ENCODE data around the gene SULT1A1. TPM values are rescaled to one million over a fixed set of nuclear protein-coding genes. Genes with fewer than 3 reads are reported as not detected.
"Not testable (repeated sequence)": the region's sequence is repeated elsewhere in the genome, so short reads cannot be mapped to it uniquely, and the experiment has no call there.

SULT1A1 gene
- total and polyA plus RNA-seq, 2 of the 13 experiments (the other 11 are each of a cell fraction or from before 2014, with no cell fraction given) = 114 to 147 TPM

DNA sequence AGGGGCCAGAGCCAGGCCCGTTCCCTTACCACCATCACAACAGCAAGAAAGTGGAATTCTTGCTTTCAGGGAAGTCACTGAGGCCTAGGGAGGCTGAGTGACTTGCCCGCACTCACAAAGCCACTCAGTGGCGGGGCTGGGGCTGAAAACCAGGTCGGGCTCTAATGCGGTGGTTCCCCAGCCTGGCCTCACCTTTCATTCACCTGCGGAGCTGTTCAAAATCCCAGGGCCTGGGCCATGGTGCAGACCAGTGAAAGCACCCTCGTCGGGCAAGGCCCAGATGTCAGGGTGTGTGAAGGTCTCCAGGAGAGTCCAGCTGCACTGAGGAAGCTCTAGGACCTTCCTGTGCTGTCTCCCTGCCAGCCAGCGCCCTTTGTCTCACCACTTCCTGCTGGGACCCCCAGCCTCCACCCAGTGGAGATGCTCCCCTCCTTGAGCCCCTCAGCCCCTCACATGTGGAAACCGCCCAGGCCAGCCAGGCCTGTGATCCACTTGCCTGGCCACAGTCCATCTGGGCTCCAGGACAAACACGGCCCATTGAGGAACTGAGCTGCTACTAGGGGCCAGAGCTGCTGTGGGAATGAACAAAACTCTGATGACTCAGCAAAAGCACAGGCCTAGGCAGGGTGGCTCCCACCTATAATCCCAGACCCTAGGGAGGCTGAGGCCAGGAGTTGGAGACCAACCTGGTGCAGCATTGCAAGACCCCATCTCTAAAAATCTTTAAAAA is 812 bp downstream of the SULT1A1 start (continued):
- TF ChIP-seq, protein P1, sequence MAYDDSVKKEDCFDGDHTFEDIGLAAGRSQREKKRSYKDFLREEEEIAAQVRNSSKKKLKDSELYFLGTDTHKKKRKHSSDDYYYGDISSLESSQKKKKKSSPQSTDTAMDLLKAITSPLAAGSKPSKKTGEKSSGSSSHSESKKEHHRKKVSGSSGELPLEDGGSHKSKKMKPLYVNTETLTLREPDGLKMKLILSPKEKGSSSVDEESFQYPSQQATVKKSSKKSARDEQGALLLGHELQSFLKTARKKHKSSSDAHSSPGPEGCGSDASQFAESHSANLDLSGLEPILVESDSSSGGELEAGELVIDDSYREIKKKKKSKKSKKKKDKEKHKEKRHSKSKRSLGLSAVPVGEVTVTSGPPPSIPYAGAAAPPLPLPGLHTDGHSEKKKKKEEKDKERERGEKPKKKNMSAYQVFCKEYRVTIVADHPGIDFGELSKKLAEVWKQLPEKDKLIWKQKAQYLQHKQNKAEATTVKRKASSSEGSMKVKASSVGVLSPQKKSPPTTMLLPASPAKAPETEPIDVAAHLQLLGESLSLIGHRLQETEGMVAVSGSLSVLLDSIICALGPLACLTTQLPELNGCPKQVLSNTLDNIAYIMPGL (CRISPR knock-in tag; IDR thresholded peaks at IDR 0.05; ENCODE audit: borderline replicate concordance in 1 of 2, low read depth in 1 of 2) = 0 out of 4 replicates have a peak, but pooled peaks of 1 of the 2 experiments have one; percentile 3
- peak; percentile 93 for TF ChIP-seq ZNF121 (CRISPR knock-in tag; IDR thresholded peaks at IDR 0.05)

DNA sequence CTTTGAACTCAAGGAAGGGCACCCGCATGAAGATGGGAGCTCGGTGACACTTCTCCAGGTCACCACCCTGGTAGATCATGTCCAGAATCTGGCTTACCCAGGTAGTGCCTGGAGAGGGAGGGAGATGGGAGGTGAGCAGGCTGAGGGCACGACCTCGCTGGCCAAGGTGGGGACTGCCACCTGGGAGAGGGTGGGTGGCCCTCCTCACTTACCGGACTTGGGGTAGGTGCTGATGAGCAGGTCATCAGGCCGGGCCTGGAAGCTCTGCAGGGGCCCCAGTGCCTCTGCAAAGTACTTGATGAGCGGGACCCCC is 1.4 kb downstream of the SULT1A1 start:
- DNase-seq (ENCODE audit: low spot score); H3K9me3 ChIP-seq (ENCODE audit: low read length); H3K27ac ChIP-seq (ENCODE audit: extremely low read length, insufficient read depth, low read length); FAIRE-seq; ATAC-seq; H4K20me1 ChIP-seq (ENCODE audit: insufficient read depth, low read length); H3K9ac ChIP-seq (ENCODE audit: insufficient read depth, low read depth, low read length); H3K27me3 ChIP-seq (ENCODE audit: control insufficient read depth in 1 of 2, insufficient read depth in 2 of 2, low read length in 2 of 2); in situ Hi-C loops (cut with HindIII; ENCODE audit: extremely low pct_ligation_motif_present, low pct_unique_long_range_greater_than_20kb); H2AFZ ChIP-seq (ENCODE audit: low read length); BruUV-seq (replicated peaks); intact Hi-C loops (cut with micrococcal nuclease; ENCODE audit: unreplicated experiment); CTCF ChIA-PET (ENCODE audit: low intra/inter-chr PET ratio, low total read pairs): not testable (repeated sequence)
- Histone ChIP-seq H3K36me3 (replicated peaks in 1 of 2; ENCODE audit: control insufficient read depth in 1 of 2, insufficient read depth in 2 of 2, low read length in 2 of 2) (peaks cover 0 to 17% of the 10 kb centered on the region in 2 experiments; a peak in 4 of 5 replicates), H3K4me3 (replicated peaks in 1 of 3; ENCODE audit: insufficient read depth in 1 of 3, low read depth in 2 of 3, low read length in 3 of 3) (peak overlapping the region in 1 of 3 experiments; percentile 90; a peak in 1 of 6 replicates), H3K4me1 (ENCODE audit: insufficient read depth, low read length) (peaks cover 39% of the 10 kb centered on the region), H3K4me2 (ENCODE audit: low read depth, low read length) (peak overlapping the region; percentile 99), H3K79me2 (ENCODE audit: insufficient read depth, low read length) (peaks cover 12% of the 10 kb centered on the region)
- WGBS (ENCODE audit: low lambda C conversion rate) = 90% methylated on average over 7 of the region's 7 CpGs
- TF ChIP-seq HIVEP1 (CRISPR knock-in tag; IDR thresholded peaks at IDR 0.05) (peak; percentile 44; the same call in 1 of the 2 replicates), TBX2 (CRISPR knock-in tag; IDR thresholded peaks at IDR 0.05; ENCODE audit: borderline replicate concordance) (0 out of 2 replicates have a peak, but pooled peaks have one; percentile 23), ZNF225 (CRISPR knock-in tag; IDR thresholded peaks at IDR 0.05) (peak; percentile 18; the same call in 1 of the 2 replicates)
- POLR2A ChIA-PET = interaction anchor here (3.1 kb wide), 1 partner anchor 11 kb away, joined by 175 read pairs; the partner anchor contains the start of gene SULT1A2
